Spinal cord (tissue), 10 donors: ENCODE results near the gene PRR19. TPM values are rescaled to one million over a fixed set of nuclear protein-coding genes. Genes with fewer than 3 reads are reported as not detected.
"Not testable (repeated sequence)": the region's sequence is repeated elsewhere in the genome, so short reads cannot be mapped to it uniquely, and the experiment has no call there.

Source experiments
- DNase-seq, 6 donors: peaks; one replicate each; pipeline versions ENCODE4 v3.0.0 to v3.0.0-alpha.2; 2013 to 2015; ENCODE audit warnings: low spot score in 6 of 6, low read depth in 4 of 6
- H3K27ac ChIP-seq: one replicate; pipeline ENCODE4 v1.5.1; 2013; ENCODE audit warnings: low read depth, low read length, control low read depth
- H3K27me3 ChIP-seq: one replicate; pipeline ENCODE4 v1.6.1; 2013; ENCODE audit warnings: low read length; ENCODE audit not compliant: control insufficient read depth, insufficient read depth
- H3K36me3 ChIP-seq: one replicate; pipeline ENCODE4 v1.6.1; 2013; ENCODE audit warnings: low read length; ENCODE audit not compliant: control insufficient read depth, insufficient read depth
- H3K4me1 ChIP-seq: one replicate; pipeline ENCODE4 v1.6.1; 2013; ENCODE audit warnings: low read length; ENCODE audit not compliant: control insufficient read depth, insufficient read depth
- H3K4me3 ChIP-seq: one replicate; pipeline ENCODE4 v1.5.1; 2013; ENCODE audit warnings: low read depth, low read length, control low read depth
- H3K9me3 ChIP-seq: one replicate; pipeline ENCODE4 v1.6.1; 2013; ENCODE audit warnings: low read length; ENCODE audit not compliant: control insufficient read depth, insufficient read depth
- WGBS: methylation state at CpG from one replicate; pipeline ENCODE4 v1.1.5; 2013; ENCODE audit warnings: missing lambda C conversion rate; ENCODE audit not compliant: insufficient coverage; 5-methylcytosine and 5-hydroxymethylcytosine counted together
- polyA plus RNA-seq, 2 donors: library from polyadenylated mRNA; unstranded; fragments of 120-200 nt; gene quantifications; one replicate each; pipeline ENCODE4 v1.2.1, GENCODE V29; 2013; ENCODE audit not compliant: insufficient read length in 2 of 2
- total RNA-seq, 2 donors: library from RNA; depleted of rRNA in 1 of 2; stranded (reverse); fragments of 120-200 nt in 1 of 2; fragments of >200 nt in 1 of 2; gene quantifications; one replicate each; pipeline versions ENCODE4 v1.2.3 to v1.2.4, GENCODE V29; 2013 to 2014
- donor health status: healthy.

The PRR19 gene
- total and polyA plus RNA-seq, 4 donors, result 0.30 to 6.9 (median 4.0) TPM

GRCh38 chr19:42324655-42325307 lies 22.8 kb downstream of the PRR19 start:
- Histone ChIP-seq H3K4me3 (peak overlapping the region; percentile 91), H3K27me3 (peaks cover 19% of the 10 kb centered on the region), H3K4me1 (peaks cover 47% of the 10 kb centered on the region), H3K36me3 (peaks cover 19% of the 10 kb centered on the region), H3K27ac (no peak overlapping the region), H3K9me3 (no peaks in the 10 kb centered on the region)
- WGBS, result 3% methylated on average over 31 of the region's 38 CpGs
- DNase-seq, result no peak

DNA sequence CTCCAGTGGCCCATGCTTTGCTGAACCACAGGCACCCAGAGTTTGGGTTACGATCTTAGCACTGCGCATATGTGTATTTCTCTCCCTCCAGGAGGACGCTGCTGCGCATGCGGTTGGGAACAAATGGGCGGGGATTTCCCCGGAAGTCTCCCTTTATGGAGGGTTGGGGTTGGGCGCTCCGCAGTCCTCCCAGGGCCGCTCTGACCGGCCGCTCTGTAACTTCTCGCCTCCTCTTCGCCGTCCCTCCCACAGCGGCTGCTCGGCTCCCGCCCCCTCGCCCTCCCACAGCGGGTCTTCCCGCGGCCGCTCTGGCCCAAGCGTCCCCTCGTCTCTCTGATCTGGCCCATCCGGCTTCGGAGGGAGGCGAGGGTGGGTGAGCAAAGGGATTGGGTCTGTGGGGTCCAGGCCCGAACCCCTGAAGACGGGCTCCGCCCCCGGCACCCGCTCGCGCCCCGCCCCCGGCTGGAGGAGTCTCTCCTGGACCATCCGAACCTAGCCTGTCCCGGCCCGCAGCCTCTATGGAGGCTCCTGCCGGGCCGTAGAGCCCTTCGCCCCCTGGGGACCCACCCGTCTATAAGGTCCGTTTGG lies 23.5 kb downstream of the PRR19 start, which contains the start of gene MEGF8:
TSS of gene MEGF8 (plus strand) at position 328 of the 588 bp plus-strand sequence. CDS start 609 bp downstream, outside the sequence.
- peak within 1 kb of the TSS; percentile 64 for H3K27ac ChIP-seq
- no peaks in the 10 kb centered on the region for H3K9me3 ChIP-seq
- H3K4me1 ChIP-seq, result peaks cover 51% of the 10 kb centered on the region
- H3K4me3 ChIP-seq, result peak within 1 kb of the TSS; percentile 91
- H3K27me3 ChIP-seq, result peaks cover 19% of the 10 kb centered on the region
- 0% methylated on average over 45 of the region's 45 CpGs for WGBS
- DNase-seq, result peak; percentile 94 to 100 (median 98)
- H3K36me3 ChIP-seq, result peaks cover 18% of the 10 kb centered on the region

- H3K27ac ChIP-seq, result peak overlapping the region; percentile 64
- under 1% methylated on average over 36 of the region's 37 CpGs for WGBS
- no peak for DNase-seq
- H3K4me3 ChIP-seq, result peak overlapping the region; percentile 91
- peaks cover 12% of the 10 kb centered on the region for H3K36me3 ChIP-seq
- no peaks in the 10 kb centered on the region for H3K9me3 ChIP-seq
- H3K27me3 ChIP-seq, result peaks cover 19% of the 10 kb centered on the region
- peaks cover 58% of the 10 kb centered on the region for H3K4me1 ChIP-seq
These were observed 24.2 kb downstream of the PRR19 start for GRCh38 chr19:42325896-42326771.

DNA sequence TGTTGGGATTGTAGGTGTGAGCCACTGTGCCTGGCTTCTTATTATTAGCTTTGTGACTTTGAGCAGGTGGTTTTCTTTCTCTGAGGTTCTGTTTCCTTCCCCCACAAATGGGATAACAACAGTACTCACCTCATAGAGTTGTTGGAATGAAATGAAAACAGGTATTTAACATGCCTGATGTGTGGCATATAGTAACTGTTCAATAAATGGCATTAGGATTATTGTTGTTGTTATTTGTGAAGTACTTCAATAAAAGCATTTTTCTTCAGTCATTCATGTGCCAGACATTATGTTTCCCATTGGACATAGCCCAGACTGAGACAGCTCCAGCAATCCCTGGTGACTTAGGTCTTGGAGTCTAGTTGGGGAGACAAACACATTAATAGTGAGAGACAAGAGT lies 25.0 kb downstream of the PRR19 start:
- H3K4me1 ChIP-seq, result peaks cover 60% of the 10 kb centered on the region
- peaks cover 19% of the 10 kb centered on the region for H3K27me3 ChIP-seq
- H3K9me3 ChIP-seq, result no peaks in the 10 kb centered on the region
- peaks cover 9% of the 10 kb centered on the region for H3K36me3 ChIP-seq
- H3K4me3 ChIP-seq, result no peak overlapping the region
- no peak overlapping the region for H3K27ac ChIP-seq
- DNase-seq, result no peak

DNA sequence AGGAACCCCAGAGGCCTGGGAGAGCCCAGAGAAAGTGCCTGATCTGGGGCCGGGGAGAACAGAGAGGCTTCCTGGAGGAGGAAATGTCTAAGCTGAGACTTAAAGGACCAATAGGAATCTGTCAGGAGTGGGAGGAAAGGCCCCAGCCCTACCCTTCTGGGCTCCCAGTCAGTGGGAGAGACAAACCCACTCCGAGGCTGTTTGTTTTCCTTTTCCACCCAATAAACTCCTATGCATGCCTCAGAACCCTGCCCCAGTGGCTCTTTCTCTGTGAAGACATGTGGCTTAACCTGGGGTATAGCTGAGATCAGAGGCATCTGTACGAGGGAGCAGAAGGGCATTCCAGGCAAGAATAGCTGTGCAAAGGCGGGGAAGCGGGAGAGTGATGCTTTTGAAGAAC lies 25.4 kb downstream of the PRR19 start:
- Histone ChIP-seq H3K4me1 (peaks cover 60% of the 10 kb centered on the region), H3K27me3 (peaks cover 19% of the 10 kb centered on the region), H3K9me3 (no peaks in the 10 kb centered on the region), H3K36me3 (peaks cover 12% of the 10 kb centered on the region), H3K27ac (no peak overlapping the region), H3K4me3 (no peak overlapping the region)
- 96% methylated on average over 4 of the region's 5 CpGs for WGBS
- DNase-seq, result no peak

GRCh38 chr19:42328106-42328505 lies 26.2 kb downstream of the PRR19 start:
- Histone ChIP-seq H3K36me3 (peaks cover 15% of the 10 kb centered on the region), H3K27ac (no peak overlapping the region), H3K9me3 (no peaks in the 10 kb centered on the region), H3K4me3 (no peak overlapping the region), H3K4me1 (peaks cover 60% of the 10 kb centered on the region), H3K27me3 (peaks cover 16% of the 10 kb centered on the region)
- WGBS, result 40% methylated on average over 1 of the region's 1 CpG
- DNase-seq, result no peak

DNA sequence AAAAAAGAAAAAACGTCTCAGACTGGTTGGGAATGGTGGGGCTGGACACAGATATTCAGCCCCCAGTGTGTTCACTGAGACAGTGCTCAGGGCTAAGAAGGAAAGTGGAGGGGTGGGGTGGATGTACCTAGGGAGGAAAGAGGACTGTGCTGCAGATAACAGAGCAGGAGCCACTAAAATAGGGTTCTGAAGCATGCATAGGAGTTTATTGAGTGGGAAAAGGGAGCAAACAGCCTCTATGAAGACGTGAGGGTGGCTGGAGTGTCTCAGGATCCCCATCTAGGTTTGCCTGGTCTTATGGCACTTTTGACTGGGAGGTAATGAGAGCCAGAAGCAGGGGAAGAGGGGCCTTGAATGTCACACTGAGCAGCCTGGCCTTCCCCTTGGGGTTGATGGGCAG lies 26.9 kb downstream of the PRR19 start:
- Histone ChIP-seq H3K9me3 (no peaks in the 10 kb centered on the region), H3K36me3 (peaks cover 18% of the 10 kb centered on the region), H3K4me3 (no peak overlapping the region), H3K27ac (no peak overlapping the region), H3K27me3 (peaks cover 11% of the 10 kb centered on the region), H3K4me1 (peaks cover 62% of the 10 kb centered on the region)
- WGBS, result 83% methylated on average over 2 of the region's 2 CpGs
- DNase-seq, result no peak

DNA sequence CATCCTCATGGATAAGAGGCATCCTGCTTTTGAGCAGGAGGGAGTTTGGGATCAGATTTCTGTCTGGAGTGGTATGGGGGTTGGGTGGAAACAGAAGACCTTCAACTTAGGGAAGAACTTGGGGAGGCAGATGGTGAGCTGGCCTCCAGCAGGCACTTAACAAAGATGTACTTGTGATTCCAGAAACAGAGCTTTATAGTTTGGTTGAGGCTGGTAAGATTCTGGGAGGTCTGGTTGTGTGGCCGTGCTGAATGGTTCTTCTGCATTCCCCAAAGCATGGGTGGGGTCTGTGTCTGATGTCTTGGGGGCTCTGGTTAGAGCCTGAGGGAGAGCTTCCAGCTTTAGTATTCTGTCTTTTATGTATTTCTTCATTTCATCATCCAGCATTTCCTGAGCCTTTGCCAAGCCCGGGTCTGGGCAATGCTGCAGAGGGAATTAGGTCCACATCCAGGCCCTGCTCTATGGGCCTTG lies 28.3 kb downstream of the PRR19 start:
- H3K4me3 ChIP-seq, result no peak overlapping the region
- peaks cover 32% of the 10 kb centered on the region for H3K36me3 ChIP-seq
- H3K9me3 ChIP-seq, result no peaks in the 10 kb centered on the region
- peak overlapping the region; percentile 36 for H3K27ac ChIP-seq
- peaks cover 58% of the 10 kb centered on the region for H3K4me1 ChIP-seq
- WGBS, result 36% methylated on average over 2 of the region's 2 CpGs
- H3K27me3 ChIP-seq, result no peaks in the 10 kb centered on the region
- peak in 1 of 6 donors; percentile 34 for DNase-seq

GRCh38 chr19:42331333-42331732 lies 29.4 kb downstream of the PRR19 start:
- not testable (repeated sequence) for H3K4me3 ChIP-seq, H3K27me3 ChIP-seq, DNase-seq, H3K9me3 ChIP-seq
- Histone ChIP-seq H3K4me1 (peaks cover 52% of the 10 kb centered on the region), H3K27ac (peak overlapping the region; percentile 36), H3K36me3 (peaks cover 42% of the 10 kb centered on the region)
- WGBS, result 57% methylated on average over 1 of the region's 3 CpGs
